GM19351 (cell line): ENCODE measurements around the gene MYO3B.
"Not testable (repeated sequence)": the region's sequence is repeated elsewhere in the genome, so short reads cannot be mapped to it uniquely, and the experiment has no call there.

ENCODE experiments used
- ATAC-seq: cut with Tn5 transposase; IDR thresholded peaks from one replicate; pipeline ENCODE4 v1.9.1; 2021; ENCODE audit warnings: mild to moderate bottlenecking, moderate library complexity; ENCODE audit not compliant: unreplicated experiment

MYO3B gene

GRCh38 chr2:170535552-170535951 lies 357.6 kb downstream of the MYO3B start:
- no peak for ATAC-seq

GRCh38 chr2:170544817-170545216 lies 366.9 kb downstream of the MYO3B start:
- no peak for ATAC-seq

- ATAC-seq, result no peak
Measured at GRCh38 chr2:170548304-170548703, 370.4 kb downstream of the MYO3B start.

GRCh38 chr2:170550501-170550900 lies 372.6 kb downstream of the MYO3B start:
- ATAC-seq, result no peak

GRCh38 chr2:170551899-170552298 lies 374.0 kb downstream of the MYO3B start:
- not testable (repeated sequence) for ATAC-seq

GRCh38 chr2:170553748-170554147 lies 375.8 kb downstream of the MYO3B start:
- ATAC-seq, result no peak

- ATAC-seq, result no peak
Measured at GRCh38 chr2:170554278-170554955, 376.5 kb downstream of the MYO3B start.

GRCh38 chr2:170562928-170563327 lies 385.0 kb downstream of the MYO3B start:
- ATAC-seq, result no peak

- ATAC-seq, result no peak
Measured at GRCh38 chr2:170563401-170563800, 385.5 kb downstream of the MYO3B start.

- ATAC-seq, result no peak
Measured at GRCh38 chr2:170566138-170566537, 388.2 kb downstream of the MYO3B start.

GRCh38 chr2:170567429-170567828 lies 389.5 kb downstream of the MYO3B start:
- no peak for ATAC-seq

- ATAC-seq, result no peak
Measured at GRCh38 chr2:170568511-170568910, 390.6 kb downstream of the MYO3B start.

- ATAC-seq, result no peak
Measured at GRCh38 chr2:170571612-170572011, 393.7 kb downstream of the MYO3B start.

- no peak for ATAC-seq
Measured at GRCh38 chr2:170573671-170574070, 395.7 kb downstream of the MYO3B start.

GRCh38 chr2:170576296-170576695 lies 398.3 kb downstream of the MYO3B start:
- ATAC-seq, result no peak

GRCh38 chr2:170577356-170577755 lies 399.4 kb downstream of the MYO3B start:
- ATAC-seq, result no peak

GRCh38 chr2:170578606-170579005 lies 400.7 kb downstream of the MYO3B start:
- ATAC-seq, result no peak

GRCh38 chr2:170579511-170579910 lies 401.6 kb downstream of the MYO3B start:
- no peak for ATAC-seq

- ATAC-seq, result no peak
Measured at GRCh38 chr2:170582313-170582712, 404.4 kb downstream of the MYO3B start.

GRCh38 chr2:170582751-170583463 lies 405.0 kb downstream of the MYO3B start:
- ATAC-seq, result no peak

GRCh38 chr2:170585067-170585466 lies 407.1 kb downstream of the MYO3B start:
- no peak for ATAC-seq

GRCh38 chr2:170586571-170587095 lies 408.7 kb downstream of the MYO3B start:
- no peak for ATAC-seq
